ENCODE results near the gene TIMM10B. TPM values are rescaled to one million over a fixed set of nuclear protein-coding genes. Genes with fewer than 3 reads are reported as not detected.

The TIMM10B gene, protein sequence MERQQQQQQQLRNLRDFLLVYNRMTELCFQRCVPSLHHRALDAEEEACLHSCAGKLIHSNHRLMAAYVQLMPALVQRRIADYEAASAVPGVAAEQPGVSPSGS
- 10 to 100 TPM; 32.7 to 35.1 TPM for total RNA-seq

DNA sequence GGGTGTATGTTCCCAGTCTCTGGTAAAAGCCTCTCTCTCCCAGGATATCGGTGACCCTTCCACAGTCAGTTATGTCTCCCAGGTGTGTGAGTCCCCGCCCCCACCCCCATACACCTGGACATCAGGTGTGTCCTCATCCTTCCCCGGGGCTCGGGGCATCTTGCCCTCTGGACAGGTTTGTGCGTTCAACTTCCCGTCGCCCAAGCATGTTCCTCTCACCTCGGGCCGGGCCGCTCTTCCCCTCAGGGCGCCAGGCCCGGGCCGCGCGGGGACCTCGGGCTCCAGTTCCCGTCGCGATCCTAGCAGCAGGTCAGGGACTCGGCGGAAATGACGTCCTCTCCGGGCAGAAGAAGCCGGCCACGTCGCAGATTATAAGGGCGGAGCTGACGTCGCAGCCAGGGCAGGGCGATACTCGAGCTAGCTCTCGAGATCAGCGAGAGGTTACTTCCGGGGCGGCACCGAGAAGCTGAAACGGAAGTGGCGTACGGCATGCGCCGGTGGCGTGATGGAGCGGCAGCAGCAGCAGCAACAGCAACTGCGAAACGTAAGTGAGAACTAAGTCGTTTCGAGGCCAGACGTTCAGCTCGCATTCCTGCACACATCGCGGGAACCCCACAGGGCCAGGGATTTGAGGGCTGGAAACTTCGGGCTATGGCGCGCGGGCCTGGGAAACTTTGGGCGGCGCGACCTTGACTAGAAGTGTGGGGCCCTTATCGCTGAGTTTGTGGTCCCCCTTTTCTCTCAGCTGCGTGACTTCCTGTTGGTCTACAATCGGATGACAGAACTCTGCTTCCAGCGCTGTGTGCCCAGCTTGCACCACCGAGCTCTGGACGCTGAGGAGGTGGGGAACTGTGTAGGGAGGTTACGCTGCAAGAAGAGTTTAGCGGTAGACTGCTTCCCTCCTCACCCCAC lies at the start of gene TIMM10B, which contains the start of gene ARFIP2:
Gene TIMM10B, plus strand, starts transcription at position 490 of the 912 bp plus-strand sequence. Its CDS starts 16 bp downstream, at position 506.
Gene ARFIP2, minus strand, starts transcription at position 320 of the 912 bp plus-strand sequence. CDS start 910 bp downstream, outside the sequence.
- DNase-seq (peak; percentile 97 to 99), ATAC-seq (replicated peaks in 1 of 2) (peak; percentile 99)
- Mint-ChIP-seq H3K9me3 (no peaks in the 10 kb centered on the region), H3K4me3 (peak within 1 kb of the TSS; percentile 94), H3K4me1 (ENCODE audit: low read depth) (peaks cover 40% of the 10 kb centered on the region), H3K36me3 (ENCODE audit: insufficient read depth in 2 of 2) (peaks cover 7 to 10% of the 10 kb centered on the region in 2 donors), H3K27ac (peak within 1 kb of the TSS; percentile 87), H3K27me3 (ENCODE audit: low read depth) (no peaks in the 10 kb centered on the region)

DNA sequence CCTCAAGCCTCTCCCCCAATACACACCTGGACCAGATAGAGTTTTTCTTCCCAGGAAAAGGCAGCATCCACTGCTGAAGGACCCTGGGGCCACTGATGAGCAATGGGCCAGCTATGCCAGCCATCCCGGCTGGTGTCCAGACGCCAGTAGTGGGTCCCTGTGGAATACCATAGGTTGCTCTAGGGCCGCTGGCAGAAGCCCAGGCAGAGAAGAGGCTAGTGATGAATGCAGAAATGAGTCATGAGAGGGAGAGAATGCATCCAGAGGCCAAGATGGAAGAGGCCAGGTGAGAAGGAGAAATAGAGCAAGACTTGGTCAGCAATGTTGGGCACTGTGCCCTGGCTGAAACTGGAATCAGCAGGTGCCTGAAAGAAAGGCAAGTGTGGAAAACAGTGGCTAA lies 49.4 kb upstream of the TIMM10B start:
- Mint-ChIP-seq H3K36me3 (ENCODE audit: insufficient read depth in 2 of 2) (no peaks in the 10 kb centered on the region), H3K4me3 (no peak overlapping the region), H3K4me1 (ENCODE audit: low read depth) (peaks cover 13% of the 10 kb centered on the region), H3K27ac (no peak overlapping the region), H3K27me3 (ENCODE audit: low read depth) (no peaks in the 10 kb centered on the region), H3K9me3 (no peaks in the 10 kb centered on the region)
- no peak for DNase-seq
- ATAC-seq (replicated peaks in 1 of 2) = no peak

DNA sequence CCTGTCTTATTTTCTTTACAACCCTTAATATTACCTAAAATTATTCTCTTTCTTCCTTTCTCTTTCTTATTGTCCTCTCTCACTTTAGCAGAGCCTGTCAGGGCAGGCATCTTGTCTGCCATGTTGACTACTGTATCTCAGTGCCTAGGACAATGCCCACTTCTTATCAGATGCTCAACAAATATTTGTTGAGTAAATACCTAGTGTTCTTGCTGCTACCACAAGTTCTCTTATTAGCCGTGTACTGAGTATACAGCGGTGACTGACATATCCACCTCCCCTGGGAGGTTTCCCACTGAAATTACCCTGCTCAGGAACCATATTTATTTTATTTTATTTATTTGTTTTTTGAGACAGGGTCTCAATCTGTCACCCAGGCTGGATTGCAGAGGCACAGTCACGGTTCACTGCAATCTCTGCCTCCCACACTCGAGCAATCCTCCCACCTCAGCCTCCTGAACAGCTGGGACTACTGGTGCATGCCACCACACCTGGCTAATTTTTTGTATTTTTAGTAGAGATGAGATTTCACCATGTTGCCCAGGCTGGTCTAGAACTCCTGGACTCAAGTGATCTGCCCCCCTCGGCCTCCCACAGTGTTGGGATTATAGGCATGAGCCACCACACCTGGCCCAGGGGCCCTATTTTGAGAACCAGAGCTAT lies 47.2 kb upstream of the TIMM10B start:
- no peak for ATAC-seq (replicated peaks in 1 of 2)
- no peaks in the 10 kb centered on the region for H3K9me3 Mint-ChIP-seq

DNA sequence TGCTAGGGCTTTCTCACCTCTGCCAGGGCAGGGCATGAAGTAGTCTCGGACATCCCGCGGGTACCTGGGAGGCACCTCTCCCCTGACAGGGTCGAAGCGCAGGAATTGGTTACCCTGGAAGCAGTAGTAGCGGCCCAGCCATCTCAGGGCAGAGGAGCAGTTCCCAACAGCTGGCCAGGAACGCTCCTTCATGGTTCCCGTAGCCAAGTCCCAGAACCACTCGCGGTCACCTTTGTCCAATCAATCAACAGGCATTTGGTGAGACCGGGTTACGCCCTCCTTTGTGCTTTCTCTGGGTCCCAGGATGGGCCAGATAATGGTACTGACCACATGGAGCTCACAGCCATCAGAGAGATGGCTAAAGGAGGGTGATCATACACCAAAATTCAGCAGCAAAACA lies 43.9 kb upstream of the TIMM10B start:
- Mint-ChIP-seq H3K27me3 (ENCODE audit: low read depth) (no peaks in the 10 kb centered on the region), H3K4me1 (ENCODE audit: low read depth) (peaks cover 13% of the 10 kb centered on the region), H3K9me3 (no peaks in the 10 kb centered on the region), H3K27ac (no peak overlapping the region), H3K36me3 (ENCODE audit: insufficient read depth in 2 of 2) (no peaks in the 10 kb centered on the region), H3K4me3 (no peak overlapping the region)
- ATAC-seq (replicated peaks in 1 of 2) = no peak
- no peak for DNase-seq

More for the DNA sequence above, 47.2 kb upstream of the TIMM10B start:
- Mint-ChIP-seq H3K27ac (no peak overlapping the region), H3K27me3 (ENCODE audit: low read depth) (no peaks in the 10 kb centered on the region), H3K4me3 (no peak overlapping the region), H3K4me1 (ENCODE audit: low read depth) (peaks cover 13% of the 10 kb centered on the region), H3K36me3 (ENCODE audit: insufficient read depth in 2 of 2) (no peaks in the 10 kb centered on the region)
- DNase-seq = no peak

DNA sequence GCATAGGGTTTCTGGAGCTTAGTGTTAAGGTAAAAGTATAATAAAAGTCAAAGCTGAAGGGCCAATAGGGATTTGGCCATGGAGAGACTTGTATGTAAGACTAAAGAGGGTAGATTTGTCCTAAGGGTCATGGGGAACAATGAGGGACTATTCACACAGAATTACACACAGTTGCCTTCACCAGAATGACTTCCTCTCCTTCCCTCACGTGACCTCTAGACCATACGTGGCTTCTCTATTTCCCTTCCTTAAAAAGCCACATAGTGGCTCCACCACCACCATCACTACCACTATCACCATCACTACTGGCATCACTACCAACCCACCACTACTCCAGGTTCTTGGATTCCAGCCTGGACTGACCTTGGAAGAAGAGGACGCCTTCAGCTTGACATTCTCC lies 43.3 kb upstream of the TIMM10B start:
- peak; percentile 42 to 60 for ATAC-seq (replicated peaks in 1 of 2)
- Mint-ChIP-seq H3K27ac (no peak overlapping the region), H3K4me3 (no peak overlapping the region), H3K36me3 (ENCODE audit: insufficient read depth in 2 of 2) (no peaks in the 10 kb centered on the region), H3K4me1 (ENCODE audit: low read depth) (peaks cover 8% of the 10 kb centered on the region), H3K9me3 (no peaks in the 10 kb centered on the region), H3K27me3 (ENCODE audit: low read depth) (no peaks in the 10 kb centered on the region)
- DNase-seq = no peak

DNA sequence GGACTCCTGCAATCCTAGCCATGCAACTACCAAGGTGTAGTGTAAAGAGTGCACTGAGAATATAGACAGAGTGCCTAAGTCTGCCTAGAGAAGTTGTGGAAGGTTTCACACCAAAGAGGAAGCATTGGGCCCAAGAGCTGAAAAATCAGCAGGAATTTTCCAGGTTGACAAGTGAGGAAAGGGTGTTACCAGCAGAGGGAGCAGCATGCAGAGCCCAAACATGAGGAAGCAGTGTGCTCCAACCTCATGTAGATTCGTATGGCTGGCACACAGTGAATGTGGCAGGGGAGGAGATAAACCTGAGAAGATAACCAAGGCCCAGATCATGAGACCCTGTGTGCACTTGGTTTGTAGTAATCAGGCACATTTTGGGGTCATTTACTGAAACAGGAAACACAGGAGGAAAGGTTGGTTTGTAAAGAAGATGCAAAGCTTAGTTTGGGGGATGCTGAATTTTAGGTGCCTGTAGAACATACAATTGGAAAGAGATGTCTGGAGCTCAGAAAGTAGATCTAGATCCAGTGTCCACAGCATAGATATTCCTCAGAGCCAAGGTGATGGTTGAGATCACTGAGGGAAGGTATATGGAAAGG lies 42.2 kb upstream of the TIMM10B start:
- Mint-ChIP-seq H3K4me3 (no peak overlapping the region), H3K27ac (no peak overlapping the region), H3K27me3 (ENCODE audit: low read depth) (no peaks in the 10 kb centered on the region), H3K36me3 (ENCODE audit: insufficient read depth in 2 of 2) (no peaks in the 10 kb centered on the region), H3K9me3 (no peaks in the 10 kb centered on the region), H3K4me1 (ENCODE audit: low read depth) (peaks cover 7% of the 10 kb centered on the region)
- DNase-seq (peak; percentile 23 to 24), ATAC-seq (replicated peaks in 1 of 2) (peak; percentile 45 to 49)

DNA sequence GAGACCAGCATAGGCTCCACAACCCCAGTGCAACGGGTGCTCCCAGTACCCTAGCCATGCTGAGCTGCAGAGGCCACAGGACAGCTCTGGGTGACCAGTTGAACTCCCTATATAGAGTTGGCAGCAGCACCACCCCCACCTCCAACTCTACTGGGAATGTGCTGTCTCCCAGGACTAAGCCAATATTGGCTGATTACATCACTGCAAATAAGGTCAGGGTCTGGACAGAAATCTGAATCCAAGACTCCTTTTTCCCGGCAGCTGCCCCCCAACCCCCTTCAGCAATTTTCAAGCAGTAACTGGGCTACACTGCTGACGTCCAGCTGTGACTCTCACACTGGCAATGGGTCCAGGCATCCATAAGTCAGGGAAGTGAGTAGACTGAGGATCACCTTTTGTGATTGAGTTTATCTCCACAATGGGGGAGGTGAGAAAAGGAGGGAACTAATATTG lies 40.4 kb upstream of the TIMM10B start, which contains the start of gene HPX:
Gene HPX, minus strand, starts transcription at position 82 of the 453 bp plus-strand sequence. Its CDS starts 24 bp downstream, at position 58.
- Mint-ChIP-seq H3K4me1 (ENCODE audit: low read depth) (peaks cover 2% of the 10 kb centered on the region), H3K4me3 (no peak within 1 kb of the TSS), H3K27me3 (ENCODE audit: low read depth) (no peaks in the 10 kb centered on the region), H3K36me3 (ENCODE audit: insufficient read depth in 2 of 2) (no peaks in the 10 kb centered on the region), H3K9me3 (no peaks in the 10 kb centered on the region), H3K27ac (no peak within 1 kb of the TSS)
- DNase-seq (no peak), ATAC-seq (replicated peaks in 1 of 2) (no peak)

DNA sequence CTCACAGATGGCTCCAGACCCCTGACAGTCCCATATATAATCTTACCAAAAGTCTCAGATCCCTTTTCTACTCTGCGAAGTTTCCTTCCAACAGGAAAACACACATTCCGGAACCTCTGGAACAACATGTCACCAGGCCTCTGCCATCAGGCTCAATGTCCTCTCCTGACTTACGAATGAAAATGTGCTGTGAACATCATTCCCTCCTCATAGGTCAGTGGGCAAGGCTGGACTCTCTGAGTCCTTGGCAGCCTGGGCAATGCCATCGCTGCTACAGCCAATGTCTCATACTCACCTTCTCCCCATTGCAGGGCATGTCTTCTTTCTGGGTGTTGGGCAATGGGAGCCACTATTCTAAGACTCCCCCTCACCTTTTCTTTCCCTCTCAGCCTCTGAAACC lies 38.9 kb upstream of the TIMM10B start:
- Mint-ChIP-seq H3K36me3 (ENCODE audit: insufficient read depth in 2 of 2) (no peaks in the 10 kb centered on the region), H3K9me3 (no peaks in the 10 kb centered on the region), H3K27me3 (ENCODE audit: low read depth) (no peaks in the 10 kb centered on the region), H3K4me3 (no peak overlapping the region), H3K27ac (no peak overlapping the region), H3K4me1 (ENCODE audit: low read depth) (no peaks in the 10 kb centered on the region)
- DNase-seq = no peak
- ATAC-seq (replicated peaks in 1 of 2) = no peak

DNA sequence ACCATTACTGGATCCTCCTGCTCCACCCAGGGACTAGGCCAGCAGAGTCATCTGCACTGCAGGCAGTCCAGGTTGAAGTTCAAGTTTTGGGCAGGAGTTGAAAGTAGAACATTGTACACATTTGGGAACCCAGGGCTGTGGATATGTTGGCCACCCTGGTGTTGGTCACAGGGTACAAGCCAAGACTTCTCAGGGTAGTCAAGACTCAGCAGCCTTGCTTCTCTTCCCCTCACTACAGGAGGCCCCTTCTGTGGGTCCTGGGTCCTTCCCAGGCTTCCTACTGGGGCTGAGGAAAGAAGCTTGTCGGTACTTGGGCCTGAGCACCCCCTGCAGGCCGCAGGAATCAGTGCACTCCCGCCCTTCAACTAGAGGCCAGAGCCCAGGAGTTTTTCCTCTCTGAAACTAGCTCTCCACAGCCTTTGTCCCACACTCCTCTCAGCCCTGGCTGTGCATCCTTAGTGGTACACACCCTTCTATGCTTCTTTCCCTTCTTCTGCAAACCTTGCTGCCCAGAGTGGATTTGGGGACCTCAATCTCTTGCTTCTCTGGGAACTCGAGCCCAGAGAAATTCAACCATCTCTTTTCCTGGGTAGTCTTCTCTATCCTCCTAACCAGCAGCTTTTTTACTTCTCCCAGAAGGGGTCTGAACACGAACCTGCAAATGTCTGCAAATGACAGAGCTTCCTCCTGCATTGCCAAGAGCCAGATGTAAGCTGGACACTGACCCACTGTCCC lies 37.9 kb upstream of the TIMM10B start:
- Mint-ChIP-seq H3K9me3 (no peaks in the 10 kb centered on the region), H3K36me3 (ENCODE audit: insufficient read depth in 2 of 2) (no peaks in the 10 kb centered on the region), H3K4me3 (no peak overlapping the region), H3K27me3 (ENCODE audit: low read depth) (no peaks in the 10 kb centered on the region), H3K4me1 (ENCODE audit: low read depth) (no peaks in the 10 kb centered on the region), H3K27ac (no peak overlapping the region)
- ATAC-seq (replicated peaks in 1 of 2) = peak; percentile 80 to 82
- DNase-seq = peak; percentile 55 to 58

DNA sequence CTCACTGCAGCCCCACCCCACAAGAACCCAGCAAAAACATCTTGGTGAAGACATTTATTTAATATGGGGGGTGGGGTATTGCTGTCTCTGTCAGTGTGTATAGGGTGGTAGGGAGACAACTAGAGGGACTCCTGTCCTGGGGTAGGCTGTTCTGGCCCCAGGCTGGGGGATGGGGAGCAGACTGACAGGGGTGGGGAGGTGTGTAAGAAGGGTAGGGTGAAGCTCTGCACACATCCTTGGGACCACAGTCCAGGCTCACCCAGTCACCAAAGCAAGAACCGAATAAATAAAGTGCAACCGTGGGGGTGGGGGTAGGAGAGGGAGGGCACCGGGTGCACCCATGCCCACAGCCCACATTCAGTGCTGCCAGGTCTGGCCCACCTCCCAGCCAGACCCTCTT lies 32.7 kb upstream of the TIMM10B start:
- Mint-ChIP-seq H3K36me3 (ENCODE audit: insufficient read depth in 2 of 2) (no peaks in the 10 kb centered on the region), H3K27ac (no peak overlapping the region), H3K27me3 (ENCODE audit: low read depth) (no peaks in the 10 kb centered on the region), H3K9me3 (no peaks in the 10 kb centered on the region), H3K4me3 (no peak overlapping the region), H3K4me1 (ENCODE audit: low read depth) (no peaks in the 10 kb centered on the region)
- DNase-seq = no peak
- no peak for ATAC-seq (replicated peaks in 1 of 2)

DNA sequence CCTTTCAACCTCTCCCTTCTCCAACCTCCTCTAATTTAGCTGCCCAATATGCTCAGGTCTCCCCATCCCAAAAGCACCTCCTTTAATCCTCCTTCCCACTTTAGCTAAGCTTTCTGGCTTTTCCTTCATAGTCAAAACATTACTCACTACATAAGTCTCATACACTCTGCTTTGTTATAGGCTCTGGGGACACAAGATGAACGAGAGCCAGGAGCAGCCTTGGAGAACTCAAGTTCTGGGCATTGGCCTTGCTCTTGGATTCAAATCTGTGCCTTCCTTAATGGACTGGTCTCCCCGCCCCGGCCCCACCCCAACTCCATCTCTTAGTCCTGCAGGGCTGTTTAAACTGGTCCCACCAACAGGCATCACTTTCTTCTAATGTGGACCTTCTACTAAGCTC lies 29.1 kb upstream of the TIMM10B start:
- no peaks in the 10 kb centered on the region for H3K4me1 Mint-ChIP-seq (ENCODE audit: low read depth)
- H3K9me3 Mint-ChIP-seq = no peaks in the 10 kb centered on the region
- H3K36me3 Mint-ChIP-seq (ENCODE audit: insufficient read depth in 2 of 2) = no peaks in the 10 kb centered on the region
- no peaks in the 10 kb centered on the region for H3K27me3 Mint-ChIP-seq (ENCODE audit: low read depth)
- no peak overlapping the region for H3K27ac Mint-ChIP-seq
- ATAC-seq (replicated peaks in 1 of 2) (no peak), DNase-seq (no peak)
- H3K4me3 Mint-ChIP-seq = no peak overlapping the region

DNA sequence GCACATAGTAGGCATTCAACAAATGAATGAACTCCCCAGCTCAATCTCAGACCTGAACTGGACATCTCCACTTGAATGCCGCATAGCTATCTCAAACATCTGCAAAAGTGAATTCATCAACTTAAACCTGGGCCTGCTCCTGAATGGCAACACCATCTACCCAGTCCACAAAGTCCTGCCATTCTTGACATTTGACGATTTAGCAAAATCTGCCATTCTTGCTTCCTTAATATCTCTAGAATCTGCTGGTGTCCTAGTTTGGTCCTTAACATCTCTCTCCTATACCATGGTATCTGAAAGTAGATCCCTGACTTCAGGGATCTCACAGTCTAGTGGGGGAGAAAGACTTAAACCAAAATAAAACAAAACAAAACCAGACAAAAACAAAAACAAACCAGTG lies 28.1 kb upstream of the TIMM10B start:
- Mint-ChIP-seq H3K9me3 (no peaks in the 10 kb centered on the region), H3K4me1 (ENCODE audit: low read depth) (no peaks in the 10 kb centered on the region), H3K4me3 (no peak overlapping the region), H3K27ac (no peak overlapping the region), H3K36me3 (ENCODE audit: insufficient read depth in 2 of 2) (no peaks in the 10 kb centered on the region), H3K27me3 (ENCODE audit: low read depth) (no peaks in the 10 kb centered on the region)
- ATAC-seq (replicated peaks in 1 of 2) (no peak), DNase-seq (no peak)

Data from activated T-cell treated with anti-CD3 and anti-CD28 coated beads, Interleukin-2, amount 50 U/mL, for 72 hours (primary cell).